ENCODE results near the gene AZI2. TPM values are rescaled to one million over a fixed set of nuclear protein-coding genes. Genes with fewer than 3 reads are reported as not detected.

Gene AZI2
- total and polyA plus RNA-seq, 3 donors from 2014 or later = 46.6 to 56.9 (median 53.8) TPM

- peak overlapping the region; percentile 81 to 96 for H3K4me3 ChIP-seq
- no peaks in the 10 kb centered on the region for H3K36me3 ChIP-seq (ENCODE audit: low read depth, missing control alignments)
Measured at GRCh38 chr3:28349469-28350000, 911 bp upstream of the AZI2 start.

GRCh38 chr3:28348265-28348628, 377 bp downstream of the AZI2 start:
- Histone ChIP-seq H3K27me3 (no peaks in the 10 kb centered on the region), H3K9me3 (no peaks in the 10 kb centered on the region), H3K27ac (peak overlapping the region; percentile 99), H3K4me1 (peaks cover 6% of the 10 kb centered on the region), H3K4me3 (peak overlapping the region; percentile 81 to 96), H3K36me3 (ENCODE audit: low read depth, missing control alignments) (no peaks in the 10 kb centered on the region)
- 0% methylated on average over 15 to 16 of the region's 16 CpGs for WGBS, 2 donors
- no peak for DNase-seq
- TF ChIP-seq POLR2A (IDR thresholded peaks at IDR 0.05) (no peak), CTCF (IDR thresholded peaks at IDR 0.05) (no peak)
- intact Hi-C loops (cut with DNase I; ENCODE audit: low total_unique reads) = loop anchor here (5.0 kb wide), 1 partner anchor 636 kb away; no protein-coding TSS in a partner anchor

More at GRCh38 chr3:28349469-28350000, 911 bp upstream of the AZI2 start:
- WGBS, 2 donors = 19 to 22% methylated on average over 13 of the region's 13 CpGs
- Histone ChIP-seq H3K4me1 (peaks cover 6% of the 10 kb centered on the region), H3K9me3 (no peaks in the 10 kb centered on the region), H3K27me3 (no peaks in the 10 kb centered on the region), H3K27ac (peak overlapping the region; percentile 99)
- DNase-seq = no peak
- intact Hi-C loops (cut with DNase I; ENCODE audit: low total_unique reads) = loop anchor here (5.0 kb wide), 1 partner anchor 637 kb away; no protein-coding TSS in a partner anchor
- TF ChIP-seq CTCF (IDR thresholded peaks at IDR 0.05) = no peak
- no peak for TF ChIP-seq POLR2A (IDR thresholded peaks at IDR 0.05)

GRCh38 chr3:28347374-28348264, 1.0 kb downstream of the AZI2 start:
- Histone ChIP-seq H3K4me3 (peak overlapping the region; percentile 81 to 96), H3K36me3 (ENCODE audit: low read depth, missing control alignments) (no peaks in the 10 kb centered on the region), H3K27ac (peak overlapping the region; percentile 99), H3K27me3 (no peaks in the 10 kb centered on the region), H3K9me3 (no peaks in the 10 kb centered on the region), H3K4me1 (peaks cover 6% of the 10 kb centered on the region)
- TF ChIP-seq CTCF (IDR thresholded peaks at IDR 0.05) = no peak
- TF ChIP-seq POLR2A (IDR thresholded peaks at IDR 0.05) = no peak
- DNase-seq = no peak
- intact Hi-C loops (cut with DNase I; ENCODE audit: low total_unique reads) = loop anchor here (5.0 kb wide), 1 partner anchor 635 kb away; no protein-coding TSS in a partner anchor
- WGBS, 2 donors = 20 to 26% methylated on average over 16 of the region's 16 CpGs

- Histone ChIP-seq H3K36me3 (ENCODE audit: low read depth, missing control alignments) (no peaks in the 10 kb centered on the region), H3K27ac (no peak overlapping the region), H3K27me3 (no peaks in the 10 kb centered on the region), H3K4me1 (peaks cover 6% of the 10 kb centered on the region), H3K4me3 (no peak overlapping the region), H3K9me3 (no peaks in the 10 kb centered on the region)
- TF ChIP-seq CTCF (IDR thresholded peaks at IDR 0.05) = no peak
- TF ChIP-seq POLR2A (IDR thresholded peaks at IDR 0.05) = no peak
- intact Hi-C loops (cut with DNase I; ENCODE audit: low total_unique reads) = loop anchor here (5.0 kb wide), 1 partner anchor 633 kb away; no protein-coding TSS in a partner anchor
- no peak for DNase-seq
- WGBS, 2 donors = 89 to 96% methylated on average over 1 of the region's 1 CpG
Measured at GRCh38 chr3:28345690-28346089, 2.9 kb downstream of the AZI2 start.

Data from testis (tissue), 3 donors.